NCI-H146 treated with DMSO at 0.1 percent for 48 hours (cell line): ENCODE data around the gene CTAG1A.
"Not testable (repeated sequence)": the region's sequence is repeated elsewhere in the genome, so short reads cannot be mapped to it uniquely, and the experiment has no call there.

Experiments
- DNase-seq: peaks from one replicate; lab custom pipeline; 2025; ENCODE audit not compliant: unreplicated experiment; lab: John Stamatoyannopoulos, UW

Gene CTAG1A

DNA sequence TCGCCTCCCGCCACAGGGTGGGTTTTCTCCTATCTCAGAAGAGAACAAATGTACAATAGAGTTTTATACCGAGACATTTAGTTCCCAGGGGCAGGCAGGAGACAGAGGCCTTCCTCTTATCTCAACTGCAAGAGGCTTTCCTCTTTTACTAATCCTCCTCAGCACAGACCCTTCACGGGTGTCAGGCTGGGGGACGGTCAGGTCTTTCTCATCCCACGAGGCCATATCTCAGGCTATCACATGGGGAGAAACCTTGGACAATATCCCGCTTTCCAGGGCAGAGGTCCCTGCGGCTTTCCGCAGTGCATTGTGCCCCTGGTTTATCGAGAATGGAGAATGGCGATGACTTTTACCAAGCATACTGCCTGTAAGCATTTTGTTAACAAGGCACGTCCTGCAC, 23.9 kb downstream of the CTAG1A start:
- DNase-seq: not testable (repeated sequence)

DNA sequence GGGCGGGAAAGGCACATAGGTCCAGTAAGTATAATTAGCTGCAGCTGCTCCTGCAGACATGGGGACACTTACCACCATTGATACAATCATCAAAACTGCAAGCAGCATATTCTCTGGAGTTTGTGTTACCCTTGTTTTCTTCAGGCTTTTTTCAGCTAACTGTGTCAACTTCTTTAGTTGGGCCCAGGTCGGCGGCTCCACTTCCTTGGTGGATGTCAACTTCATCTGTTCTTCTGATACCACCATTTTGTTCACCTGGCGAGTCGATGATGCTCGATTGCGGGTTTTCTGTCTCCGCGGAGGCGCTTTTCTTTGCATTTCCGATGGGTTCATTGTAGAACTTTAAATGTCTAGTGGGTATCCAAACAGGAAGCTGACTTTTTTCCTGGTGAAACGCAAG, 26.2 kb downstream of the CTAG1A start:
- not testable (repeated sequence) for DNase-seq

DNA sequence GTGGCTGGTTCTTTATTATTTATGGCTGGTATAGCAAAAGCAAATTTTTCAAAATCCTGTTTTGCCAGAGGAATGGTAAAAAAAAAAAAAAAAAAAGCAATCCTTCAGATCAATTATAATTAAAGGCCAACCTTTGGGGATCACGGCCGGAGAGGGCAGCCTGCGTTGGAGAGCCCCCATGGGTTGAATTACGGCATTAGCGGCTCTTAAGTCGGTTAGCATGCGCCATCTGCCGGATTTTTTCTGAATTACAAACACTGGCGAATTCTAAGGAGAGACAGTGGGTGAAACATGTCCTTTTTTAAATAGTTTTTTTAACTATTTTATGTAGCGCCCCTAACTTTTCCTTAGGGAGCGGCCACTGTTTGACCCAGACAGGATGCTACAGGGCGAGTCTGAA, 28.7 kb downstream of the CTAG1A start:
- not testable (repeated sequence) for DNase-seq

DNA sequence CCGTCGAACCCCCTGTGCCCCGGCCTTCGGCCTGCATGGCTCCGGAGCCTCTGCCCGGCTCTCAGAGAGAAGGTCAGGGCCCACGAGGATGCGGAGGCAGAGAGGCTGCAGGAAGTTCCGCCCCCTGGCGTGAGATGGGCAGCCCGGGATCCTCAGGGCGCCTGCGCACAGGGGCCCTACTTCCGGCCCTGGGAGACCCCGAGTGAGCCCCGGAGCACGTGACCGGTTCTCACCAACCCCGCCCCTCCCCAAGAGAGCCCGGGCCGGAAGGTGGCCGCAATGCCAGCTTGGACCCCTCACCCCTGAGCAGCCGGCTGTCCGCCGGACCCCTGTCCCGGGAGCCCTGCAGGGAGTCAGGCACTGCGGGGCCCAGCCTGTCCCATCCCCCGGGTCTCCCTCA, 34.2 kb downstream of the CTAG1A start, which contains the start of gene CTAG1B:
TSS of gene CTAG1B (minus strand) at position 101 of the 400 bp plus-strand sequence. CDS start at position 37, 64 bp downstream.
- DNase-seq: not testable (repeated sequence)

DNA sequence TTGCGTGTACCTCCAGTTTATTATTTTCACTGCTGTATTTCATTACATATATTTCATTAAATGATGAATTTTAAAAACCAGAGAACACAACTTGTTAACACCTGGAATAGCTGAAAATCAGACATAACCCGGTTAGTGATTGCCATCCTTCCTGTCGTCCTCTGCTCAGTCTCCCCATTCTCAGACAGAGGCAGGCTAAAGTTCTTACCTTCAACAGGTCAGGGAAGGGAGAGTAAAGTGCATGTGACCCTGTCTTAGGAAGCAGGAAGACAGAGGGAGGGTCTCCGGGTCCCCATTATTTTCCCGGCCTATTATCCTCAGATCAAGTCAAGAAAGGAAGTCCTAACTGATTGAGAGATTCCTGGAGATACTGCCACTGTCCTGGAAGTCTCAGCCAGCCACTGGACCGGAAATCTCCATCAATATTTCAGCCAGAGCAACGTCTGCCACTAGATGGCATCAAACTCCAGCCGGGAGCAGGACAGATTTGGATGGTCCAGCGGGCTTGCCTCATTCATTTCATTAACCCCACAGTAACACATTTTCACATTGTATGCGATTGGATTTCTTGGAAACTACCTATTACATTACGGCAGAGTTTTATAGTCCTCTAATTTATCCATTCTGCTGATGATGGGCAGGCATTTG, 36.0 kb downstream of the CTAG1A start:
- not testable (repeated sequence) for DNase-seq

DNA sequence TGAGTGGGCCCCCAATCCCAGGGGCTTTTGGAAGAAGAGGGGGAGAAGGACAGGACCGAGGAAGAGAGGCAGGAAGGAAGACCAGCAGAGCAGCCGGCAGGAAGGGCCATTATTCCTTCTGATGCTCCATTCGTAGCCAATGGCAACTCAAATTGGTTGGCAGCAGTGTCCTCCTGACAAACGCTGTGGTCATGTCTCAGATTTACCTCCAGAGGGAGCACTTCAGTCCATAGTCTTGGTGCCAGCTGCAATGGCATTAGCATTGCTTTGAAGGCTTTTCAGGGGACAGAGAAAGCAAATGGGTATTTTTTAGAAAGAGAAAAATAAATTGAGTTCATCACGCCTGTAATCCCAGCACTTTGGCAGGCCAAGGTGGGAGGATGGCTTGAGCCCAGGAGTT, 44.0 kb downstream of the CTAG1A start:
- not testable (repeated sequence) for DNase-seq

DNA sequence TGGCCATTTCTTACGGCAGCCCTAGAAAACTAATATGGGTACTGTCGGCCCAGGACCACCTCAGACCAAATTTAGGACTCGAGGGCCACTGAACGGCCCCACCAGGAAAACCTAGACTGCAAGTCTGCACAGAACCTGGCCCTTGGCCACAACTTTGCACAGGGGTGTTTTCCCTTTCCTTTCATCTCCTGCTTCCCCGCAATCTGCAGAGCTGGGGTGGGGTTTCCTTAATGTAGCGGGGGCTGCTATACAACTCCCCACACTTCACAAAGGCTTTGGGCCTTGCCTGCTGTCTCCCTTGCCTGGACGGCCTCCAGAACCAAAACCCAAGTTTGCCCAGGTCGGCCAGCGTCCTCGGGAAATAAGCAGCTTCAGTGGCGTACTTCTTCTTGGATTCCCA, 46.0 kb downstream of the CTAG1A start:
- DNase-seq: not testable (repeated sequence)

DNA sequence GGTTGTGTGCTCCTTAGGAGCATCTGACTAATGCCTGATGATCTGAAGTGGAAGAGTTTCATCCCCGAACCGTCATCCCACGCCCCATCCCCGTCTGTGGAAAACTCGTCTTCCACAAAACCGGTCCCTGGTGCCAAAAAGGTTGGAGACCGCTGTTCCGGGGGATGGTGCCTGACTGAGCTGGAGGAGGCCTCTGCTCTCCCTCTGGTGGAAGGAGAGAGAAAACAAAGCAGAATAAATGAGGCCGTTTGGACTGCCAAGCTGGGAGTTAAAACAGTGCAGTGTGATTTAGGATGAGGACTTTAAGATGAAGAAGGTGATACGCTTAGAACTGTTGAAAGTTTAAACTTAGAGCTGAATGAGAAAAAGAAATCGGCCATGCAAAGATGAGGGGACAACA, 48.7 kb downstream of the CTAG1A start:
- DNase-seq: not testable (repeated sequence)
